Measurements from ENCODE around the gene MICAL3. TPM values are rescaled to one million over a fixed set of nuclear protein-coding genes. Genes with fewer than 3 reads are reported as not detected.
A peak's percentile ranks its signal among the peaks of the same experiment; 100 is the strongest.
"Not testable (repeated sequence)": the region's sequence is repeated elsewhere in the genome, so short reads cannot be mapped to it uniquely, and the experiment has no call there.

The MICAL3 gene
- total RNA-seq, 1 donor from 2014 or later, result 47.5 TPM

- no peak for TF ChIP-seq CTCF (conservative IDR thresholded peaks at IDR 0.05; ENCODE audit: low read depth, low read length)
- DNase-seq (ENCODE audit: low read depth), result no peak
- H3K4me3 ChIP-seq (ENCODE audit: low read depth, low read length), result no peak overlapping the region
Measured at GRCh38 chr22:18064636-18065035, 40.3 kb upstream of the MICAL3 start.

- H3K4me3 ChIP-seq (ENCODE audit: low read depth, low read length); DNase-seq (ENCODE audit: low read depth): not testable (repeated sequence)
Measured at GRCh38 chr22:18063715-18064114, 39.4 kb upstream of the MICAL3 start.

- no peak overlapping the region for H3K4me3 ChIP-seq (ENCODE audit: low read depth, low read length)
- no peak for DNase-seq (ENCODE audit: low read depth)
Measured at GRCh38 chr22:18063306-18063705, 38.9 kb upstream of the MICAL3 start.

GRCh38 chr22:18062421-18062820 is 38.1 kb upstream of the MICAL3 start:
- no peak for TF ChIP-seq CTCF (conservative IDR thresholded peaks at IDR 0.05; ENCODE audit: low read depth, low read length)
- DNase-seq (ENCODE audit: low read depth), result no peak
- no peak overlapping the region for H3K4me3 ChIP-seq (ENCODE audit: low read depth, low read length)

More at GRCh38 chr22:18063306-18063705, 38.9 kb upstream of the MICAL3 start:
- no peak for TF ChIP-seq CTCF (conservative IDR thresholded peaks at IDR 0.05; ENCODE audit: low read depth, low read length)

DNA sequence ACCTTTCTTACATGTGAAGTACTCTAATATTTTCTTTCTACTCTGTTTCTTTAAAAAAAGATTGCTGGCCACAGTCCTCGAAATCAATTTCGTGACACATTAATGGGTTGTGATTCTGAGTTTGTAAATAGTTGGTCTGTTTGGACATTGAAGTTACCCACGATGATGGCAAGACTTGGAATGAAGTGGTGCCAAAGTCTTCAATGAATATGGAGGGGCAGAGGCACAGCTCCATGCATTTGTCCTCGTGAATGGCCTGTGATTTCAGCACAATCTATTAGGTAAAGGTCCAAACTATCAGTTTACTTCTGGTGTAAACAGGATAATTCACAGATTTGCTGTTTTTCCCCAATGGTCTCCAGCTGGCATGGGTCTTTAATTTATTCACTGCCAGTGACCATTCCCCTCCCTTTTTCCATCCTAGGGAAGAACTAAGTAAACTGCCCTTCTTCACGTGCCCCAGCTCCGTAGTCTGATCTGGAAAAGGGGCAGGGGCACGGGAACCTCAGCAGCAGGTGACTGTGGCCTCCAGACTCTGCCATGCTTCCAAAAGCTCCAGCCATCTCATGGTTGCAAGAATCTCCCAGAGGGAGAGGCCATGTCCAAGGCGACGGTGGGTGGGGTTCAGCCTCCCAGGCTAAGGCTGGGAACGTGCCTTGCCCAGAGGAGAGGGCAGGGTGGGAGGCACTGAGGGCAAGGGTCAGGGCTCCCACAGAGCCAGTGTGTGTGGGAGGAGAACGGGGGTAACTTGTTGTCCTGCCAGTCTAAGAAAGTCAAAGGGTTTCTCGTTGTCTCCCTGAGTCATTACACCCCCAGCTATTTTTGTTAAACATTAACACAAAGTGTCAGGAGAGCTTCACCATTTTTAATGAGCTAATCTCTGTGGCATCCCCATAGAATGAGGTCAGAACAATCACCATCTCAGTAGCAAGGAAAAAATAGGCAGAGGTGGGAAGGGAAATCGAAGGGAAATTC is 36.6 kb upstream of the MICAL3 start:
- no peak for TF ChIP-seq CTCF (conservative IDR thresholded peaks at IDR 0.05; ENCODE audit: low read depth, low read length)
- H3K4me3 ChIP-seq (ENCODE audit: low read depth, low read length), result no peak overlapping the region
- peak; percentile 97 for DNase-seq (ENCODE audit: low read depth)

DNA sequence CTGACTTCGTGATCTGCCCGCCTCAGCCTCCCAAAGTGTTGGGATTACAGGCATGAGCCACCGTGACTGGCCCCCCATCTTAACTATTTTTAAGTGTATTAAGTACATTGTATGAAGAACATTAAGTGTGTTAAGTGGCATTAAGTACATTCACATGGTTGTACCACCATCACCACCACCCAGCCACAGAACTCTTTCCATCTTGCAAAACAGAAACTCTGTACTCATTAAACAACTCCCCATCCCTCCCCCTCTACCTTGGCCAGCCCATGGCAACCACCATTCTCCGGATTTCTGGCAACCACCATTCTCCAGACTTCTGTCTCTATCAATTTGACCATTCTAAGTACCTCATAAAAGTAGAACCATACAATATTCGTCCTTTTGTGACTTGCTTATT is 35.6 kb upstream of the MICAL3 start:
- TF ChIP-seq CTCF (conservative IDR thresholded peaks at IDR 0.05; ENCODE audit: low read depth, low read length), result no peak
- H3K4me3 ChIP-seq (ENCODE audit: low read depth, low read length), result no peak overlapping the region
- DNase-seq (ENCODE audit: low read depth), result no peak

DNA sequence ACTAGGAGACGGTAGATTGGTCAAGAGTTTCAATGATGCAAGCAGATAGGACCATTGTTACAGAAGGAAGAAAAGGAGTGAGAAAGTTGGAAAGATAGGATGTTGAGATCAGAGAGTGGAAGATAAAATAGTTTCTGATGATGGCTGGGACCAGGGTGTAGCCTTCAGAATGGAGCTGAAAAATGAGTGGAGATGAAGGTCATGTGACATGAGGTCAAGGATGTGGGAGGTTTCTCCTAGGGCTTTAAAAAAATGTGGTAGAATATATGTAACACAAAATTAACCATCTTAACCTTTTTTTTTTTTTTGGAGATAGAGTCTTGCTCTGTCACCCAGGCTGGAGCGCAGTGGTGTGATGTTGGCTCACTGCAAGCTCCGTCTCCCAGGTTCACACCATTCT is 35.1 kb upstream of the MICAL3 start:
- no peak for DNase-seq (ENCODE audit: low read depth)
- TF ChIP-seq CTCF (conservative IDR thresholded peaks at IDR 0.05; ENCODE audit: low read depth, low read length), result no peak
- no peak overlapping the region for H3K4me3 ChIP-seq (ENCODE audit: low read depth, low read length)
